ENCODE results near the gene ZNF423.

DNA sequence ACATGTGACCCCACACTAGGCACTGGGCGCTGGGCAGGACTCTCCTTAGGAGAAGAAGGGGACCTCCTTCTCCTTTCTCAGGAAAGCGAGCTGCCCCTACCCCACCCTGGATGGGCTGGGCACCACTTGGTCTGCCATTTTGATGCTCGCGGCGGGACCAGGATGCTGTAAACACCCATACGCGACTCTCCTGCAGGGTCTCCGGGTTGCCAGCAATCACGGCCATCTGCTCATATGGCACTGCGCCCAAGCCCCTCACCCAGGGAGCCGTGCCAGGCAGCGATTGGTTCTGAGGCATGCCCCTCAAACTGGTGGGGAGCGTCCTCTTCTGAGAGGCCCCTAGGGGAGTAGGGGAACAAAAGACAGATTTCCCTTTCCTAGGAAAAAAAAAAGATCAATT is 383.3 kb downstream of the ZNF423 start:
- TF ChIP-seq CTCF (IDR thresholded peaks at IDR 0.05; ENCODE audit: borderline replicate concordance, extremely low read depth, low read length, poor library complexity, severe bottlenecking), result no peak
- TF ChIP-seq EZH2 (IDR thresholded peaks at IDR 0.05; ENCODE audit: borderline replicate concordance, low read depth, low read length, severe bottlenecking), result no peak
